ENCODE measurements around the gene ZYX.

ZYX gene

DNA sequence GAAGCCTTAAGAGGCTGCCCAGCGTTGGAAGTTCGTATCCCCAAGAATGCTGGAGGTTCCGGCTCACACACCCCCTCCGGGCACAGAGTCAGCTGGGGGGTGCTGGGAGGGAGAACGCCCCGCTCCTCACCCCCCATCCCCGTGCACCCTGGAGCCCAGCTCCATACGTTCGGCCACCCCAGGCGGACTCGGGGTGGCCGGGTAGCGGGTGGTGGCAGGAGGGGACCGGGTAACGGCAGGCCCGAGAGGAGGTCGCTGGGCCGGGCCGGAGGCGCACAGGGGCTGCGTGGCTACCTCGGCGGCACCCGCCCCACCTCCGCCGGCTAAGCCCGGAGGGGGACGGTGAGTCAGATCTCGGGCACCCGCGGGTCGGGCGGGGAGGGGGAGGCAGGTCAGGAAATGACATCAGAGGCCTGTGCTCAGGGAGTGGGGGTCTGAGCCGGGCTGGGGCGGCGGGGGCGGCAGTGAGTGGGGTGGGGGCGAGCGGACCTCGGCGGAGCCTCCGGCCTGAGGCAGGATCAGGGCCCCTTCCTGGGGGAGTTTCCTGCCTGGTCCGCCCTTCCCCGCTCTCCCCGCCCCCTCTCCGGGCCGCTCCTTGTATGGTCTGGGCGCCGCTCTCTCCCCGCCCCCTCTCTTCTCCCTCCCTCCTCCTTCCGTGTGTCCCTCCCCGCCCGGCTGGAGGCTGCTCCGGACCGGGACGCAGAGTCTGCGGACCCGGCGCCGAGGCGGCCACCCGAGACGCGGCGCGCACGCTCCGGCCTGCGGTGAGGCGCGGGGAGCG is at the start of gene ZYX:
Gene ZYX (plus strand): TSS at position 700 of the 781 bp plus-strand sequence. CDS start 227 bp downstream, outside the sequence.
- DNase-seq: no peak

- DNase-seq: no peak
These were observed 46.9 kb upstream of the ZYX start for GRCh38 chr7:143334244-143334643.

GRCh38 chr7:143337216-143337615 is 43.9 kb upstream of the ZYX start:
- DNase-seq: no peak

GRCh38 chr7:143341842-143342241 is 39.3 kb upstream of the ZYX start:
- no peak for DNase-seq

- DNase-seq: no peak
These were observed 37.5 kb upstream of the ZYX start for GRCh38 chr7:143343596-143343995.

DNA sequence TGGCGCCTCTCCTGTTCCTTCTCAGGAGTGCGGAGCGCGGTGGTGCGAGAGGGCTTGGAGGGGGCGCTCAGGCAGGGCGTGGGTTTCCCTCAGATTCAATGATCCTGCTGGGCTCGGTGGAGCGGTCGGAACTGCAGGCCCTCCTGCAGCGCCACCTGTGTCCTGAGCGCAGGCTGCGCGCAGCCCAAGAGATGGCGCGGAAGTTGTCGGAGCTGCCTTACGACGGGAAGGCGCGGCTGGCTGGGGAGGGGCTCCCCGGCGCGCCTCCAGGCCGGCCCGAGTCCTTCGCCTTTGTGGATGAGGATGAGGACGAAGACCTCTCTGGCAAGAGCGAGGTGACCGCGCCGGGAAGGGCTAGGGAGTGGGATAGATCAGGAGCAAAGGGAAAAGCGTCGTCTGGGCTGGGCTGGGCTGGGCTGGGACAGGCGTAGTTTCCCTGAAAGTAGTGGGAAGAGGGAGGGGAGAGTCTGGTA is 35.7 kb upstream of the ZYX start:
- peak; percentile 74 for DNase-seq

GRCh38 chr7:143346018-143346417 is 35.1 kb upstream of the ZYX start:
- DNase-seq: no peak

DNA sequence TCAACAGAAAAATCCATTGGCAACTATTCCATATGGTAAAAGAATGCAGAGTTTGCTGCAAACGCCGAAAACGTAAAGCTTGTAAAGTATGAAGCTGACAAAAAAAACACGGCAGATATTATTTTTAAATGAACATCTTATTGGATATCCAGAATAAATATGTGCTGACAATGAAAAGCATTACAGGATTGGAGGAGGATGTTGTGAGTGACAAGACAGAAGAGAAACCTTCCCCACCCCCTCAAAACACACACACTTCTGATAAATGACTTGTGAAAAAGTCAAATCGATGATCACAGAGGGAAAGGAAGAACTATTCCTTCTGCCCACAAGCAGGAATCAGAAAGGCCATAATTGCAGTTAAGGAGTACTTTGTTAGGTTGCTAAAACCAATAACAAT is 33.2 kb upstream of the ZYX start:
- no peak for DNase-seq

- DNase-seq: no peak
These were observed 30.1 kb upstream of the ZYX start for GRCh38 chr7:143351060-143351459.

DNA sequence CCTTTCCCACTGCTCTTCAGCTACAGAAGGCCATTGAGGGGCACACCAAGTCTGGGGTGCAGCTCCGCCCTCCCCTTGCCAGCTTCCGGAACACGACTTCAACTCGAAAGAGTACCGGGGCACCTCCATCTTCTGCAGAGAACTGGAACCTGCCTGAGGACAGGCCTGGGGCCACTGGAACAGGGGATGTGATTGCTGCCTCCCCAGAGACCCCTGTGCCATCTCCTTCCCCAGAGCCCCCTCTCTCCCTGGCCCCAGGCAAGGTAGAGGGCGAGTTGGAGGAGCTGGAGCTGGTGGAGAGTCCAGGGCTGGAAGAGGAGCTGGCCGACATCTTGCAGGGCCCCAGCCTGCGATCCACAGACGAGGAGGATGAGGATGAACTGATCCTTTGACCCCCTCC is 29.6 kb upstream of the ZYX start:
- DNase-seq: no peak

DNA sequence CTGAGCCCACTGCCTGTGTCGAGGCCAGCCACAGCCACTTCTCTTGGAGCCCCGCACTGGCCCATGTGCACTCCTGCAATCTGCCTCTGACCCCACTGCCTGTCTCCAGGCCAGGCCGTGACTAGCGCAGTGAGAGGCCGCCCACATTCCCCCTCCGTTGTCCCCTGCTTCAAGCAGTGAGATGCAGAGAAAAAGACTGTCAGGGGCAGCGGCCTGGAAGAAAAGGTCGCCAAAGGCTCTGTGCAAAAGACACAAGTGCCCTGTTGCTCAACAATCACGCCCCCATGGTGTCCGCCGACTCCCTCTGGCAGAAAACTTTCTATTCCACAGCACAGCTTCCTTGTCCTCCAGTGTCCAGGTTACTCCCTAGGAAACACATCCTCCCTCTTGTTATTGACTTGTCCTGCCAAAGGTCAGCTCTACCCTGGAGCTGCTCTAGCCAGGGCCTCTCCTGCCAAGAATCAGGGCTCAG is 28.6 kb upstream of the ZYX start:
- DNase-seq: peak; percentile 62

- no peak for DNase-seq
These were observed 26.8 kb upstream of the ZYX start for GRCh38 chr7:143354376-143354775.

DNA sequence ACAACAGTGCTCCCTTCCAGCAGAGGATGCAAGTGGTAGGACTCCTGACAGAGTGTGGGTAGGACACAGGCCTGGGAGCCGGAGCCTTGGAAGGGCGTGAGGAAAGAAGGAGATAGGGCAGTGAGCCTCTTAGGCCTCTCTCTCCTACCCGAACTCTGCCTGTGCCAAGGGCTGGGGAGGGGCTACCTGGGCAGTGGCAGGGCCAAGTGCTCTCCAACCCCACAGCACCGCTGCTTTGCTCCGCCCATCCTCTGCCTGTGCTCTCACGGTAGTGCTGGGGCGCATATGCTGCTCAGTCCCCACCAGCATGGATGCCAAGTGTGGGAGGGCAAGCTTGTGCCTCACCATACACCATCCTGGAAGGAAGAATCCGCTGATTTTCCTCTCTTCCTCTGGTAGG is 26.2 kb upstream of the ZYX start:
- DNase-seq: no peak

DNA sequence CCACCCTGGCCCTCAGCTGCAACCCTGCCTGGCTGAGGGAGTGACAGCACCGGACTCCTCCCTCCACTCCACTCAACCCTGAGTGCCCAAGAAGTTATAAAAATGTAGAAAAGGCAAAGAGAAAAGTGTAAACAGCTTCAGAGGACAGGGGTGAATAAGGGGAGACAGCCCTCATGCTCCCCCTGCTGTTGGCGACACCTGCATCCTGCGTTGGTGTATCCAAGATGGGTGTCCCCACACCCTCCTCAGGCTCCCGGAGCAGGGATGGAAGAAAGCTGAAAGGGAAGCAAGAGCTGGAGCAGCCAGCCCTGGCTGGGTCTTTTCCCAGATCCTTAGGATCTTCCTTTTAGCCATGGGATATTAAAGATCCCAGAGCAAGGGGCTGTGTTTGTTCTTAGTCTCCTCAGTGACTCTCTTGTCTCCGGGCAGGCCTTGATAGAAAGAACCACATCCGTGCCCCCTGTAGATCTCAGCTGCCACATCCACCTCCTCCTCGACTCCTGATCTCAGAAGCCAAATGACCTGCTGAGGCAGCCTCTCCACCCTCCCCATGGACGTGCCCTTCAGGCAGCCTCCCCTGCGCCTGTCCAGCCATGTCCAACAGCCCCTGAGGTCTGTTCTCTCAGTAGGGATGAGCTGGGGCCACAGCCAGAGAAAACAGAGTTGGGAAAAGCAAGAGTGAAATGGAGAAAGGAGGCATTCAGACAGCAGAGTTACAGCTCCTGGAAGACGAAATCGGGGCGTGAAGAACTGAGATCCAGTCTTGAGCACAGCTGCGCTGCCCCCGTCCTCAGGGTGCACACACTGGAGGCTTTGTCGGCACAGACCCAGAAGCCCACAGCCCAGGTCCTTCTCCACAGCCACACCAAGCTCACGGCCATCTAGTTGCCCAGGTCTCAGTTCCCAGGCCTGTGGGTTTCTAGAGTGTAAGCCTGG is 25.4 kb upstream of the ZYX start:
- DNase-seq: no peak

GRCh38 chr7:143356414-143357050 is 24.6 kb upstream of the ZYX start:
- no peak for DNase-seq

DNA sequence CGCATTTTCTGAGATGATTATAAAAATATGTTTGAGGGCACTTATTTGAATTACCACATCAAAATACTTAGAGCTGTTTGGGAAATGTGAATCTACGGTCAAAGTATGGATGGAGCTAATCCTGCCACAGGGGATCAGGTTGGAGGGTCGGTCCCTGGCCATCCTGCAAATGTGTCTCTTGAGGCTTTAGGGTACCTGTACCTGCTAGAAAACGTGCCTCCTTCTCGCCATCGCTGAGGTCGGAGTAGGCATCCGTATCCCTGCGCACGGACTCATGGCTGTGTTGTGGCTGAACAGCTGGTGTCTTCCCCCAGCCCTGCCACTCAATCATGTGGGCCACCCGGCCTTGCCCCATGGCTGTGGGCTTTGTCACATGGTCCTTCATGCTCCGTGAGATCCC is 22.5 kb upstream of the ZYX start:
- DNase-seq: no peak

- no peak for DNase-seq
These were observed 21.3 kb upstream of the ZYX start for GRCh38 chr7:143359771-143360353.

GRCh38 chr7:143360788-143361551 is 20.2 kb upstream of the ZYX start:
- peak; percentile 48 for DNase-seq

- DNase-seq: peak; percentile 16
These were observed 19.5 kb upstream of the ZYX start for GRCh38 chr7:143361552-143362130.

- DNase-seq: peak; percentile 62
These were observed 18.8 kb upstream of the ZYX start, which contains the start of gene FAM131B for GRCh38 chr7:143362131-143363015. Gene FAM131B (minus strand): TSS chr7:143362713. CDS start chr7:143362603, 110 bp downstream.

Data from retina (tissue), 1 donor.